ENCODE results near the gene QSOX1. TPM values are rescaled to one million over a fixed set of nuclear protein-coding genes. Genes with fewer than 3 reads are reported as not detected.

The QSOX1 gene
- total and polyA plus RNA-seq, 4 donors: 170 to 537 (median 256) TPM

DNA sequence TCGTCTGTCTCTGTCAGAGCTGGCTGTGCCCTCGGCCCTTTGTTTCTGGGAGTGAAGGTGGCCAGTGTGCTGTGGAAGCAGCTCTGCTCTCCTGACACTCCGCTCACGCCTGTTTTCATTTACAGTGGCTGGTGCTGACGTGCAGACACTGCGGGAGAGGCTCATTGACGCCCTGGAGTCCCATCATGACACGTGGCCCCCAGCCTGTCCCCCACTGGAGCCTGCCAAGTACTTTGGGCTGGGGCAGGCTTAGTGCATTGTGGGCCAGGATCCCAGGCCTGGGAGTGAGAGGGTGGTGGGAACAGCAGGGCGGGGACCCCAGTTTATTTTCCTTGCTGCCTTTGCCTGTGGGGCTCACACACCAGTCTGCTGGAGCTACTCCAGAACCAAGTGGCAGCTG is 21.1 kb downstream of the QSOX1 start:
- no peak overlapping the region for H3K9ac ChIP-seq (ENCODE audit: insufficient read depth in 1 of 2, low read length in 2 of 2)
- TF ChIP-seq, protein P1, sequence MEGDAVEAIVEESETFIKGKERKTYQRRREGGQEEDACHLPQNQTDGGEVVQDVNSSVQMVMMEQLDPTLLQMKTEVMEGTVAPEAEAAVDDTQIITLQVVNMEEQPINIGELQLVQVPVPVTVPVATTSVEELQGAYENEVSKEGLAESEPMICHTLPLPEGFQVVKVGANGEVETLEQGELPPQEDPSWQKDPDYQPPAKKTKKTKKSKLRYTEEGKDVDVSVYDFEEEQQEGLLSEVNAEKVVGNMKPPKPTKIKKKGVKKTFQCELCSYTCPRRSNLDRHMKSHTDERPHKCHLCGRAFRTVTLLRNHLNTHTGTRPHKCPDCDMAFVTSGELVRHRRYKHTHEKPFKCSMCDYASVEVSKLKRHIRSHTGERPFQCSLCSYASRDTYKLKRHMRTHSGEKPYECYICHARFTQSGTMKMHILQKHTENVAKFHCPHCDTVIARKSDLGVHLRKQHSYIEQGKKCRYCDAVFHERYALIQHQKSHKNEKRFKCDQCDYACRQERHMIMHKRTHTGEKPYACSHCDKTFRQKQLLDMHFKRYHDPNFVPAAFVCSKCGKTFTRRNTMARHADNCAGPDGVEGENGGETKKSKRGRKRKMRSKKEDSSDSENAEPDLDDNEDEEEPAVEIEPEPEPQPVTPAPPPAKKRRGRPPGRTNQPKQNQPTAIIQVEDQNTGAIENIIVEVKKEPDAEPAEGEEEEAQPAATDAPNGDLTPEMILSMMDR (IDR thresholded peaks at IDR 0.05; ENCODE audit: control extremely low read depth, extremely low read depth): no peak
- DNase-seq (no peak), ATAC-seq (ENCODE audit: insufficient read depth, low FRiP score) (no peak)
- H3K4me3 ChIP-seq: no peak overlapping the region
- no peaks in the 10 kb centered on the region for H3K27me3 ChIP-seq (ENCODE audit: control insufficient read depth in 3 of 3, insufficient read depth in 3 of 3, low read length in 2 of 3)
- 92 to 93% methylated on average over 9 of the region's 9 CpGs for WGBS, 2 donors
- H3K9me3 ChIP-seq (ENCODE audit: control insufficient read depth in 4 of 4, insufficient read depth in 3 of 4, low read length in 3 of 4): no peaks in the 10 kb centered on the region
- H3K27ac ChIP-seq (ENCODE audit: low read depth in 1 of 2, low read length in 1 of 2): peak overlapping the region in 1 of 2 donors; percentile 49
- H3K36me3 ChIP-seq (ENCODE audit: control insufficient read depth in 4 of 4, insufficient read depth in 4 of 4, low read length in 4 of 4): peaks cover 0 to 21% (median 9%) of the 10 kb centered on the region in 4 donors
- H3K4me1 ChIP-seq (ENCODE audit: control insufficient read depth in 5 of 5, insufficient read depth in 5 of 5, low read length in 5 of 5): peaks cover 0 to 10% (median 6%) of the 10 kb centered on the region in 5 donors

DNA sequence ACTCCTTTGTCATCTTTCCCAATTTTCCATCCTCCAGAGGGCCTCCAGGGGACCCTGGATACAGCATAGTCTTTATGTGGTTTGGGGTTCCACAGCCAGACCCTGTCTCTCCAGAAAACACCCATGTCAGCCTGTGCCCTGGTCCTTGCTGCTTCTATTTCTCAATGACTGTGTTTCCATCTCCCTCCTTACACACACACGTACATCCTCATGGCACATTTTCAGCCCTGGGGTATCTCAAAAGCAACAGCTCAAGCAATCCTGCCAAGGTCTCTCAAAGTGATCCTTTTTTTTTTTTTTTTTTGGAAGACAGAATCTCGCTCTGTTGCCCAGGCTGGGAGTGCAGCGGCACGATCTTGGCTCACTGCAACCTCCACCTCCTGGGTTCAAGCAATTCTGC is 22.3 kb downstream of the QSOX1 start:
- H3K4me3 ChIP-seq: no peak overlapping the region
- TF ChIP-seq, protein P1 (IDR thresholded peaks at IDR 0.05; ENCODE audit: control extremely low read depth, extremely low read depth): no peak
- peaks cover 0 to 24% (median 12%) of the 10 kb centered on the region in 4 donors for H3K36me3 ChIP-seq (ENCODE audit: control insufficient read depth in 4 of 4, insufficient read depth in 4 of 4, low read length in 4 of 4)
- no peak for DNase-seq
- 89 to 95% methylated on average over 4 of the region's 4 CpGs for WGBS, 2 donors
- H3K4me1 ChIP-seq (ENCODE audit: control insufficient read depth in 5 of 5, insufficient read depth in 5 of 5, low read length in 5 of 5): peaks cover 0 to 10% (median 6%) of the 10 kb centered on the region in 5 donors
- no peak overlapping the region for H3K9ac ChIP-seq (ENCODE audit: insufficient read depth in 1 of 2, low read length in 2 of 2)
- no peak for ATAC-seq (ENCODE audit: insufficient read depth, low FRiP score)
- H3K27ac ChIP-seq (ENCODE audit: low read depth in 1 of 2, low read length in 1 of 2): no peak overlapping the region
- no peaks in the 10 kb centered on the region for H3K27me3 ChIP-seq (ENCODE audit: control insufficient read depth in 3 of 3, insufficient read depth in 3 of 3, low read length in 2 of 3)
- H3K9me3 ChIP-seq (ENCODE audit: control insufficient read depth in 4 of 4, insufficient read depth in 3 of 4, low read length in 3 of 4): no peaks in the 10 kb centered on the region

DNA sequence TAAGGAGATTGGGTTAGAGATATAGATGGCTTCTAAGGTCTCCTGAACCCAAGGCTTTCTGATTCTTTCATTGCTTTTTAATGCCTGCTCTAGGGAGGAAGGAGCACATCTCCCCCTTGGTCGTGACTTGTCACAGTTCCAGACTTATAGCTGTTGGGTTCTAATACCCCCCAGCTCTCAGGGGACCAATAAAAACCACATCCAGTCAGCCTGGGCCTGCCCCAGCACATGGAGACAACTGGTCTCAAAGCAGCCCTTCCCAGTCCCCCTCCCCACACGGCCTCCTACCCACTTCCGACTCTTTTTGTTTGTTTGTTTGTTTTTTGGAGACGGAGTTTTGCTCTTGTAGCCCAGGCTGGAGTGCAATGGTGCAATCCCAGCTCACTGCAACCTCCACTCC is 23.3 kb downstream of the QSOX1 start:
- no peaks in the 10 kb centered on the region for H3K27me3 ChIP-seq (ENCODE audit: control insufficient read depth in 3 of 3, insufficient read depth in 3 of 3, low read length in 2 of 3)
- DNase-seq (no peak), ATAC-seq (ENCODE audit: insufficient read depth, low FRiP score) (no peak)
- no peak overlapping the region for H3K4me3 ChIP-seq
- peaks cover 0 to 32% (median 15%) of the 10 kb centered on the region in 4 donors for H3K36me3 ChIP-seq (ENCODE audit: control insufficient read depth in 4 of 4, insufficient read depth in 4 of 4, low read length in 4 of 4)
- TF ChIP-seq, protein P1 (IDR thresholded peaks at IDR 0.05; ENCODE audit: control extremely low read depth, extremely low read depth): no peak
- H3K9ac ChIP-seq (ENCODE audit: insufficient read depth in 1 of 2, low read length in 2 of 2): no peak overlapping the region
- no peak overlapping the region for H3K27ac ChIP-seq (ENCODE audit: low read depth in 1 of 2, low read length in 1 of 2)
- H3K4me1 ChIP-seq (ENCODE audit: control insufficient read depth in 5 of 5, insufficient read depth in 5 of 5, low read length in 5 of 5): peaks cover 0 to 10% (median 6%) of the 10 kb centered on the region in 5 donors
- WGBS, 2 donors: 69 to 89% methylated on average over 4 of the region's 4 CpGs
- no peaks in the 10 kb centered on the region for H3K9me3 ChIP-seq (ENCODE audit: control insufficient read depth in 4 of 4, insufficient read depth in 3 of 4, low read length in 3 of 4)

Data from lung (tissue), 12 donors.